CD4-positive, CD25-positive, alpha-beta regulatory T cell (primary cell): ENCODE measurements around the gene PTPRG. TPM values are rescaled to one million over a fixed set of nuclear protein-coding genes. Genes with fewer than 3 reads are reported as not detected.
"Not testable (repeated sequence)": the region's sequence is repeated elsewhere in the genome, so short reads cannot be mapped to it uniquely, and the experiment has no call there.

Experiments used
- ATAC-seq, 2 donors: fragments of 150-1000 bp; cut with Tn5 transposase; one replicate each; pipeline ENCODE4 v1.10.0; 2021; ENCODE audit warnings: low read depth in 2 of 2, moderate number of reproducible peaks in 2 of 2, moderate library complexity in 1 of 2
- DNase-seq, 3 donors: peaks; one replicate each; pipeline versions ENCODE4 v3.0.0 to v3.0.0-alpha.2; 2012 to 2022; ENCODE audit warnings: mixed read lengths in 1 of 3
- H3K27ac ChIP-seq: one replicate; pipeline ENCODE4 v1.7.0; 2013; ENCODE audit warnings: mild to moderate bottlenecking, low read length; ENCODE audit not compliant: insufficient read depth, poor library complexity, severe bottlenecking
- H3K27me3 ChIP-seq: one replicate; pipeline ENCODE4 v1.7.0; 2013; ENCODE audit warnings: low read length; ENCODE audit not compliant: control insufficient read depth, insufficient read depth
- H3K36me3 ChIP-seq: one replicate; pipeline ENCODE4 v1.7.0; 2013; ENCODE audit warnings: mild to moderate bottlenecking, low read length, moderate library complexity; ENCODE audit not compliant: control insufficient read depth, insufficient read depth
- H3K4me1 ChIP-seq: 2 replicates; pipeline ENCODE4 v1.7.0; 2013; ENCODE audit warnings: mild to moderate bottlenecking, low read length; ENCODE audit not compliant: insufficient read depth, control insufficient read depth, poor library complexity, severe bottlenecking
- H3K4me3 ChIP-seq: one replicate; pipeline ENCODE4 v1.7.0; 2013; ENCODE audit warnings: low read depth, mild to moderate bottlenecking, low read length, moderate library complexity
- H3K9me3 ChIP-seq, 2 experiments: 1 replicate in 1 of 2; 2 replicates in 1 of 2; pipeline ENCODE4 v1.7.0; 2013; ENCODE audit warnings: low read length in 2 of 2, mild to moderate bottlenecking in 1 of 2, moderate library complexity in 1 of 2; ENCODE audit not compliant: control insufficient read depth in 2 of 2
- H3K27ac Mint-ChIP-seq, 3 donors: one replicate each; pipeline ENCODE4 v1.8.0; 2020 to 2022; ENCODE audit warnings: mild to moderate bottlenecking in 3 of 3, mixed read lengths in 3 of 3, moderate library complexity in 2 of 3
- H3K27me3 Mint-ChIP-seq: one replicate; pipeline ENCODE4 v1.8.0; 2022; ENCODE audit warnings: mild to moderate bottlenecking, mixed read lengths
- H3K36me3 Mint-ChIP-seq: one replicate; pipeline ENCODE4 v1.8.0; 2020; ENCODE audit warnings: mixed read lengths
- H3K4me1 Mint-ChIP-seq, 4 donors: one replicate each; pipeline ENCODE4 v1.8.0; 2020 to 2022; ENCODE audit warnings: mixed read lengths in 4 of 4, mild to moderate bottlenecking in 1 of 4
- H3K4me3 Mint-ChIP-seq, 4 donors: one replicate each; pipeline ENCODE4 v1.8.0; 2020 to 2022; ENCODE audit warnings: mild to moderate bottlenecking in 4 of 4, mixed read lengths in 4 of 4, moderate library complexity in 3 of 4
- H3K9me3 Mint-ChIP-seq, 7 donors: one replicate each; pipeline ENCODE4 v1.8.0; 2020 to 2022; ENCODE audit warnings: mixed read lengths in 7 of 7, mild to moderate bottlenecking in 3 of 7, moderate library complexity in 2 of 7
- polyA plus RNA-seq, 4 donors: library from polyadenylated mRNA; unstranded; fragments of 300-500 nt; fragmentation: Illumina TruSeq; gene quantifications; one replicate each; pipeline ENCODE4 v1.2.3, GENCODE V29; 2021
- total RNA-seq: library from RNA; stranded (reverse); gene quantifications from one replicate; pipeline ENCODE4 v1.2.3, GENCODE V29; 2022

The PTPRG gene
- total and polyA plus RNA-seq, 5 donors from 2014 or later, result not detected

- not testable (repeated sequence) for H3K27me3 Mint-ChIP-seq, H3K9me3 Mint-ChIP-seq, H3K4me3 Mint-ChIP-seq, H3K4me3 ChIP-seq, H3K27ac Mint-ChIP-seq, H3K27me3 ChIP-seq, ATAC-seq, DNase-seq, H3K27ac ChIP-seq, H3K36me3 ChIP-seq, H3K36me3 Mint-ChIP-seq, H3K9me3 ChIP-seq, H3K4me1 ChIP-seq, H3K4me1 Mint-ChIP-seq
Observed at GRCh38 chr3:61698278-61699072, 137.1 kb downstream of the PTPRG start.

GRCh38 chr3:61699622-61700021 lies 138.3 kb downstream of the PTPRG start:
- no peak overlapping the region for H3K4me3 Mint-ChIP-seq
- Histone ChIP-seq H3K4me1 (no peaks in the 10 kb centered on the region), H3K36me3 (no peaks in the 10 kb centered on the region), H3K27ac (no peak overlapping the region), H3K9me3 (no peaks in the 10 kb centered on the region), H3K4me3 (no peak overlapping the region), H3K27me3 (no peaks in the 10 kb centered on the region)
- no peak overlapping the region for H3K27ac Mint-ChIP-seq
- H3K36me3 Mint-ChIP-seq, result no peaks in the 10 kb centered on the region
- peaks cover 0 to 3% (median 1%) of the 10 kb centered on the region in 7 donors for H3K9me3 Mint-ChIP-seq
- H3K4me1 Mint-ChIP-seq, result no peaks in the 10 kb centered on the region
- no peaks in the 10 kb centered on the region for H3K27me3 Mint-ChIP-seq
- no peak for ATAC-seq
- no peak for DNase-seq

- Mint-ChIP-seq H3K27me3 (no peaks in the 10 kb centered on the region), H3K4me1 (no peaks in the 10 kb centered on the region), H3K27ac (no peak overlapping the region), H3K36me3 (no peaks in the 10 kb centered on the region), H3K4me3 (no peak overlapping the region), H3K9me3 (peaks cover 0 to 3% (median 0%) of the 10 kb centered on the region in 7 donors)
- Histone ChIP-seq H3K36me3 (no peaks in the 10 kb centered on the region), H3K4me1 (no peaks in the 10 kb centered on the region), H3K4me3 (no peak overlapping the region), H3K9me3 (no peaks in the 10 kb centered on the region), H3K27ac (no peak overlapping the region), H3K27me3 (no peaks in the 10 kb centered on the region)
- no peak for DNase-seq
- ATAC-seq, result no peak
Observed at GRCh38 chr3:61701011-61701410, 139.6 kb downstream of the PTPRG start.

GRCh38 chr3:61702453-61702852 lies 141.1 kb downstream of the PTPRG start:
- Mint-ChIP-seq H3K27me3 (no peaks in the 10 kb centered on the region), H3K4me3 (no peak overlapping the region), H3K4me1 (no peaks in the 10 kb centered on the region), H3K9me3 (peaks cover 0 to 1% (median 0%) of the 10 kb centered on the region in 7 donors), H3K36me3 (no peaks in the 10 kb centered on the region), H3K27ac (no peak overlapping the region)
- DNase-seq, result no peak
- ATAC-seq, result no peak
- H3K27me3 ChIP-seq, result no peaks in the 10 kb centered on the region
- no peak overlapping the region for H3K4me3 ChIP-seq
- no peaks in the 10 kb centered on the region for H3K9me3 ChIP-seq
- no peaks in the 10 kb centered on the region for H3K4me1 ChIP-seq
- H3K36me3 ChIP-seq, result no peaks in the 10 kb centered on the region
- no peak overlapping the region for H3K27ac ChIP-seq

GRCh38 chr3:61704807-61705206 lies 143.4 kb downstream of the PTPRG start:
- H3K4me3 ChIP-seq, result no peak overlapping the region
- no peaks in the 10 kb centered on the region for H3K4me1 ChIP-seq
- H3K27ac Mint-ChIP-seq, result no peak overlapping the region
- H3K9me3 Mint-ChIP-seq, result peaks cover 0 to 1% (median 0%) of the 10 kb centered on the region in 7 donors
- no peaks in the 10 kb centered on the region for H3K4me1 Mint-ChIP-seq
- no peak for ATAC-seq
- H3K27me3 Mint-ChIP-seq, result no peaks in the 10 kb centered on the region
- no peaks in the 10 kb centered on the region for H3K36me3 ChIP-seq
- no peaks in the 10 kb centered on the region for H3K36me3 Mint-ChIP-seq
- no peak overlapping the region for H3K27ac ChIP-seq
- DNase-seq, result no peak
- no peaks in the 10 kb centered on the region for H3K27me3 ChIP-seq
- H3K4me3 Mint-ChIP-seq, result no peak overlapping the region
- H3K9me3 ChIP-seq, result no peaks in the 10 kb centered on the region

GRCh38 chr3:61707492-61707891 lies 146.1 kb downstream of the PTPRG start:
- Mint-ChIP-seq H3K4me1 (no peaks in the 10 kb centered on the region), H3K9me3 (peaks cover 0 to 7% (median 1%) of the 10 kb centered on the region in 7 donors), H3K27ac (no peak overlapping the region), H3K4me3 (no peak overlapping the region), H3K27me3 (no peaks in the 10 kb centered on the region), H3K36me3 (no peaks in the 10 kb centered on the region)
- no peak overlapping the region for H3K27ac ChIP-seq
- H3K9me3 ChIP-seq, result no peaks in the 10 kb centered on the region
- H3K4me1 ChIP-seq, result no peaks in the 10 kb centered on the region
- no peaks in the 10 kb centered on the region for H3K36me3 ChIP-seq
- H3K27me3 ChIP-seq, result no peaks in the 10 kb centered on the region
- no peak for ATAC-seq
- H3K4me3 ChIP-seq, result no peak overlapping the region
- DNase-seq, result no peak

- H3K36me3 Mint-ChIP-seq, H3K9me3 ChIP-seq, H3K4me3 ChIP-seq, H3K27ac Mint-ChIP-seq, H3K27me3 ChIP-seq, H3K4me1 Mint-ChIP-seq, H3K27ac ChIP-seq, H3K36me3 ChIP-seq, H3K4me1 ChIP-seq, H3K27me3 Mint-ChIP-seq, DNase-seq, ATAC-seq, H3K9me3 Mint-ChIP-seq: not testable (repeated sequence)
- H3K4me3 Mint-ChIP-seq, result peak overlapping the region in 1 of 4 donors; percentile 71
Observed at GRCh38 chr3:61710920-61711319, 149.5 kb downstream of the PTPRG start.

- ATAC-seq (no peak), DNase-seq (no peak)
- no peak overlapping the region for H3K27ac ChIP-seq
- Mint-ChIP-seq H3K27ac (no peak overlapping the region), H3K4me1 (no peaks in the 10 kb centered on the region), H3K9me3 (peaks cover 0 to 9% (median 2%) of the 10 kb centered on the region in 7 donors), H3K4me3 (no peak overlapping the region), H3K36me3 (no peaks in the 10 kb centered on the region), H3K27me3 (no peaks in the 10 kb centered on the region)
- no peak overlapping the region for H3K4me3 ChIP-seq
- no peaks in the 10 kb centered on the region for H3K27me3 ChIP-seq
- H3K9me3 ChIP-seq, result no peaks in the 10 kb centered on the region
- no peaks in the 10 kb centered on the region for H3K4me1 ChIP-seq
- H3K36me3 ChIP-seq, result no peaks in the 10 kb centered on the region
Observed at GRCh38 chr3:61714225-61714624, 152.9 kb downstream of the PTPRG start.
